Endothelial cell (in vitro differentiated cells): ENCODE data around the gene MED27. TPM values are rescaled to one million over a fixed set of nuclear protein-coding genes. Genes with fewer than 3 reads are reported as not detected.

Source experiments
- DNase-seq: peaks from one replicate; pipeline ENCODE4 v3.0.0; 2021; ENCODE audit warnings: low spot score
- H3K27ac Mint-ChIP-seq: one replicate; pipeline ENCODE4 v1.8.0; 2021; ENCODE audit warnings: mixed read lengths, inconsistent platforms; ENCODE audit not compliant: unreplicated experiment
- H3K27me3 Mint-ChIP-seq: one replicate; pipeline ENCODE4 v1.8.0; 2021; ENCODE audit warnings: mild to moderate bottlenecking, moderate library complexity, mixed read lengths, inconsistent platforms; ENCODE audit not compliant: unreplicated experiment
- H3K36me3 Mint-ChIP-seq: one replicate; pipeline ENCODE4 v1.8.0; 2021; ENCODE audit warnings: mild to moderate bottlenecking, low read depth, mixed read lengths, inconsistent platforms; ENCODE audit not compliant: unreplicated experiment
- H3K4me1 Mint-ChIP-seq: one replicate; pipeline ENCODE4 v1.8.0; 2021; ENCODE audit warnings: mild to moderate bottlenecking, mixed read lengths, inconsistent platforms; ENCODE audit not compliant: unreplicated experiment
- H3K4me3 Mint-ChIP-seq: one replicate; pipeline ENCODE4 v1.8.0; 2021; ENCODE audit warnings: mild to moderate bottlenecking, mixed read lengths, inconsistent platforms; ENCODE audit not compliant: unreplicated experiment
- H3K9me3 Mint-ChIP-seq: one replicate; pipeline ENCODE4 v1.8.0; 2021; ENCODE audit warnings: mixed read lengths, inconsistent platforms; ENCODE audit not compliant: unreplicated experiment
- total RNA-seq: library from RNA; stranded (reverse); fragmentation: NEBNext Ultra II Directional; extraction: Animal tissue kit (Norgen Biotek cat#: 25700); gene quantifications from one replicate; pipeline ENCODE4 v1.2.1, GENCODE V29; 2021; ENCODE audit not compliant: unreplicated experiment
- TF ChIP-seq, protein P1 (sequence below): fragments of 200-600 bp; sonication (generic); IDR thresholded peaks from one replicate; pipeline ENCODE4 v1.5.0; 2021; ENCODE audit warnings: antibody characterized with exemption; ENCODE audit not compliant: unreplicated experiment

The MED27 gene
- total RNA-seq, 1 donor from 2014 or later, result 24.0 TPM

GRCh38 chr9:131884222-131884621, 195.4 kb downstream of the MED27 start:
- TF ChIP-seq, protein P1, sequence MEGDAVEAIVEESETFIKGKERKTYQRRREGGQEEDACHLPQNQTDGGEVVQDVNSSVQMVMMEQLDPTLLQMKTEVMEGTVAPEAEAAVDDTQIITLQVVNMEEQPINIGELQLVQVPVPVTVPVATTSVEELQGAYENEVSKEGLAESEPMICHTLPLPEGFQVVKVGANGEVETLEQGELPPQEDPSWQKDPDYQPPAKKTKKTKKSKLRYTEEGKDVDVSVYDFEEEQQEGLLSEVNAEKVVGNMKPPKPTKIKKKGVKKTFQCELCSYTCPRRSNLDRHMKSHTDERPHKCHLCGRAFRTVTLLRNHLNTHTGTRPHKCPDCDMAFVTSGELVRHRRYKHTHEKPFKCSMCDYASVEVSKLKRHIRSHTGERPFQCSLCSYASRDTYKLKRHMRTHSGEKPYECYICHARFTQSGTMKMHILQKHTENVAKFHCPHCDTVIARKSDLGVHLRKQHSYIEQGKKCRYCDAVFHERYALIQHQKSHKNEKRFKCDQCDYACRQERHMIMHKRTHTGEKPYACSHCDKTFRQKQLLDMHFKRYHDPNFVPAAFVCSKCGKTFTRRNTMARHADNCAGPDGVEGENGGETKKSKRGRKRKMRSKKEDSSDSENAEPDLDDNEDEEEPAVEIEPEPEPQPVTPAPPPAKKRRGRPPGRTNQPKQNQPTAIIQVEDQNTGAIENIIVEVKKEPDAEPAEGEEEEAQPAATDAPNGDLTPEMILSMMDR, result no peak
- Mint-ChIP-seq H3K4me3 (no peak overlapping the region), H3K36me3 (no peaks in the 10 kb centered on the region), H3K9me3 (no peaks in the 10 kb centered on the region), H3K4me1 (peaks cover 7% of the 10 kb centered on the region), H3K27me3 (no peaks in the 10 kb centered on the region), H3K27ac (no peak overlapping the region)
- no peak for DNase-seq

DNA sequence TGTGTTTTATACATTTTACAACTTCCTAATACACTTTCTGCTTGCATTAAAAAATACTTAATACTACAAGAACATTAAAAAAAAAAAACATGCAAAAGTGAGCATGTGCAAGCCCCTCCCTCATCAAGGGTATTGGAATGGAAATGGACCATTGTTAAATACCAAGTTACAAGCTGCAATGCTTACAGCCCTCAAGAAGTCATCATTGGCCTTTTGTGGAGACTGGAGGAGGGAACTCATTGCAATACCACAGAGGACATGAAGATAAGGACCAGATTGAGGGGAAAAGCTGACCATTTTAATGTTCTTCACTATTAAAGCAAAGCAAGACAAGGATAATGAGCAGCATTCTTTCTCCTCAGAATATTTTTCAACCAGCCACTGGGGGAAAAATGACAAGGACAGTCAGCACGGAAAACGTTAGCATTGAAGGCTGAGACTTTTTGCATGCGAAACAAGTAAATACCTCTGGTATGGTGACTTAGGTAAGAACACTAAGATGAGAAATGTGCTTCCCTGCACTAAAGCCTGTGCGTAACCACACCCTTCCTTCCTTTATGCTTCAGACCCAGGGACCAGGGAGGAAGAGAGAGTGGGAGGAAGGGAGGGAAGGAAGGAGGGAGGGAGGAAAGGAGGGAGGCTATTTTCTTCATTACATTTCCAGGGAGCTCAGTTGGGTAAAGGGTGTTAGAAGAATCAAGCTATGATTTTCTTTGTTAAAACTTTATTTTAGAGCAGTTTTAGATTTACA, 198.7 kb downstream of the MED27 start:
- TF ChIP-seq, protein P1, result no peak

DNA sequence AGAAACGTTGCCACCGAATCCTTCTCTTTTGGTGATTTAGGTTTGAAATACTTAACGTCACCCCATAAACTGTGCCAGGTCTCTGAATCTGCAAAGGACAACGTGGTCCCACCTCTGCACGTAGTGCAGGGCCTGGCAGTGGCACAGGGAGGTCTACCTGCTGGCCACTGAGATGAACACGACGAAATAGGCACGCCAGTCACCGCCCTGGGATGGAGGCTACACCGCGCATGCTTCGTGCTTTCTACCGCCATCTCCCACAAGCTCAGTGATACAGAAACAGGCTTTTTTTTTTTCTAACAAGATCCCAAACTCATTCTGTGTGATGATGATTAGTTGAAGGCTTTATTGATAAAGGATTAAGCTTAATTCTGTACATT, 199.8 kb downstream of the MED27 start:
- peaks cover 6% of the 10 kb centered on the region for H3K4me1 Mint-ChIP-seq
- no peak for DNase-seq
- no peaks in the 10 kb centered on the region for H3K9me3 Mint-ChIP-seq
- TF ChIP-seq, protein P1, result no peak
- H3K4me3 Mint-ChIP-seq, result no peak overlapping the region
- H3K27ac Mint-ChIP-seq, result no peak overlapping the region
- no peaks in the 10 kb centered on the region for H3K36me3 Mint-ChIP-seq
- H3K27me3 Mint-ChIP-seq, result no peaks in the 10 kb centered on the region

More for the DNA sequence above, 198.7 kb downstream of the MED27 start:
- no peak for DNase-seq
- Mint-ChIP-seq H3K27ac (no peak overlapping the region), H3K36me3 (no peaks in the 10 kb centered on the region), H3K4me3 (no peak overlapping the region), H3K27me3 (no peaks in the 10 kb centered on the region), H3K9me3 (no peaks in the 10 kb centered on the region), H3K4me1 (peaks cover 7% of the 10 kb centered on the region)

- no peak overlapping the region for H3K4me3 Mint-ChIP-seq
- no peak for DNase-seq
- no peaks in the 10 kb centered on the region for H3K36me3 Mint-ChIP-seq
- peaks cover 4% of the 10 kb centered on the region for H3K4me1 Mint-ChIP-seq
- H3K9me3 Mint-ChIP-seq, result no peaks in the 10 kb centered on the region
- no peak overlapping the region for H3K27ac Mint-ChIP-seq
- TF ChIP-seq, protein P1, result no peak
- H3K27me3 Mint-ChIP-seq, result no peaks in the 10 kb centered on the region
Measured at GRCh38 chr9:131879181-131879910, 200.3 kb downstream of the MED27 start.

DNA sequence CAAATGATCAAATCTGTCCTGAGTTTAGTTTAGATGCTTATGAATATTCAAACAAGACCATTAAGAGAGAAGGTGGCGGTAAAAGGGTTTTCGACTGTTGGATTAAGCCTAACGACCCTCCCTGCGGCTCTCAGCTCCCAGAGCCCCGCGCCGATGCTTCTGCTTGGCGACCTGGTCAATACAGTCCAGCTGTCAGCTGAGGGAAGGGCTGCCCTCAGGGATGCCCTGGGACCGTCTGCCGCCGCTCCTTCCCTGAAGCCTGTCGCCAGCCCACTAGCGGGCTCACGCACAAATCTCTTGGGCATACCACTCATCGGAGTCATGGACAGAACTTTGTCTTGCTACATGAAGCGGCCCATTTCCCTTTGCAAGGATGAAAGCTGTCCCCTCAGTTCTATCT, 203.2 kb downstream of the MED27 start:
- peaks cover 5% of the 10 kb centered on the region for H3K36me3 Mint-ChIP-seq
- no peak overlapping the region for H3K27ac Mint-ChIP-seq
- DNase-seq, result no peak

More for the DNA sequence above, 203.2 kb downstream of the MED27 start:
- TF ChIP-seq, protein P1, result no peak
- no peak overlapping the region for H3K4me3 Mint-ChIP-seq
- no peaks in the 10 kb centered on the region for H3K9me3 Mint-ChIP-seq
- no peaks in the 10 kb centered on the region for H3K27me3 Mint-ChIP-seq
- H3K4me1 Mint-ChIP-seq, result peaks cover 4% of the 10 kb centered on the region
